Endothelial cell of umbilical vein (primary cell): ENCODE data around the gene ARPC3. TPM values are rescaled to one million over a fixed set of nuclear protein-coding genes. Genes with fewer than 3 reads are reported as not detected.

Experiments
- BruUV-seq: library from RNA; stranded (reverse); fragments of 400-500 nt; replicated peaks from 2 replicates; lab custom pipeline; 2021; lab: Mats Ljungman, UMichigan
- CTCF ChIA-PET: fragments of 300-600, 350-600 bp; sonication (Branson Sonifier 250); formaldehyde crosslinking; loops from one replicate; lab custom pipeline; 2021; ENCODE audit warnings: antibody characterized with exemption, inconsistent platforms; lab: Charles Lee
- POLR2A ChIA-PET: fragments of 300-600, 350-600 bp; sonication (Branson Sonifier 250); formaldehyde crosslinking; loops from one replicate; lab custom pipeline; 2021; ENCODE audit warnings: antibody characterized with exemption, inconsistent platforms; lab: Charles Lee
- DNase-seq: peaks from one replicate; pipeline ENCODE4 v3.0.0-alpha.2; 2011; ENCODE audit warnings: low read depth, low spot score
- FAIRE-seq: peaks from 2 replicates; lab custom pipeline; 2011; peaks lifted over from hg19 to GRCh38; lab: Jason Lieb, UNC
- H2AFZ ChIP-seq: 2 replicates; pipeline ENCODE4 v1.6.0; 2012; ENCODE audit warnings: low read depth, low read length, control low read depth, inconsistent platforms
- H3K27ac ChIP-seq: 2 replicates; pipeline ENCODE4 v1.5.1; 2011; ENCODE audit warnings: low read depth, mild to moderate bottlenecking, control low read depth, low read length, moderate library complexity; ENCODE audit not compliant: insufficient read depth
- H3K27me3 ChIP-seq, 2 experiments: 2 replicates each; pipeline versions ENCODE4 v1.6.0 to v1.6.1; 2011; ENCODE audit warnings: low read length in 2 of 2, mixed read lengths in 1 of 2; ENCODE audit not compliant: control insufficient read depth in 2 of 2, insufficient read depth in 2 of 2
- H3K36me3 ChIP-seq, 2 experiments: 2 replicates in 1 of 2; 3 replicates in 1 of 2; pipeline ENCODE4 v1.5.1; 2011; ENCODE audit warnings: low read length in 2 of 2, mild to moderate bottlenecking in 1 of 2, moderate library complexity in 1 of 2; ENCODE audit not compliant: control insufficient read depth in 2 of 2, insufficient read depth in 2 of 2; ENCODE audit errors: extremely low read depth in 1 of 2
- H3K4me1 ChIP-seq: 3 replicates; pipeline ENCODE4 v1.5.1; 2011; ENCODE audit warnings: mild to moderate bottlenecking, low read length; ENCODE audit not compliant: control insufficient read depth, insufficient read depth; ENCODE audit errors: extremely low read depth
- H3K4me2 ChIP-seq: 2 replicates; pipeline ENCODE4 v1.6.1; 2011; ENCODE audit warnings: low read length, control low read depth, mixed read lengths; ENCODE audit not compliant: insufficient read depth
- H3K4me3 ChIP-seq, 3 experiments: fragments of 200-600 bp in 1 of 3; sonication (generic), shearing (Covaris generic) in 1 of 3; replicated peaks in 1 of 3; 2 replicates each; pipeline ENCODE4 v1.5.1; 2011 to 2016; ENCODE audit warnings: control low read depth in 3 of 3, low read length in 3 of 3, mild to moderate bottlenecking in 2 of 3, inconsistent platforms in 1 of 3, low read depth in 1 of 3, moderate library complexity in 1 of 3; ENCODE audit not compliant: insufficient read depth in 1 of 3
- H3K79me2 ChIP-seq: 2 replicates; pipeline ENCODE4 v1.6.0; 2012; ENCODE audit warnings: low read length, inconsistent platforms; ENCODE audit not compliant: control insufficient read depth, insufficient read depth
- H3K9ac ChIP-seq: replicated peaks from 2 replicates; pipeline ENCODE3; 2011; ENCODE audit warnings: low read length, control low read depth; ENCODE audit not compliant: insufficient read depth; ENCODE audit errors: extremely low read depth
- H3K9me1 ChIP-seq: replicated peaks from 3 replicates; pipeline ENCODE4 v1.6.0; 2011; ENCODE audit warnings: mild to moderate bottlenecking, low read length; ENCODE audit not compliant: control insufficient read depth, insufficient read depth; ENCODE audit errors: extremely low read depth
- H3K9me3 ChIP-seq: replicated peaks from 2 replicates; pipeline ENCODE4 v1.5.1; 2012; ENCODE audit warnings: low read length, inconsistent platforms; ENCODE audit not compliant: control insufficient read depth, insufficient read depth
- H4K20me1 ChIP-seq: replicated peaks from 2 replicates; pipeline ENCODE3; 2011; ENCODE audit warnings: mild to moderate bottlenecking, low read length; ENCODE audit not compliant: control insufficient read depth, insufficient read depth; ENCODE audit errors: extremely low read depth
- CTCF ChIP-seq, 2 donors: IDR thresholded peaks; 1 replicate in 1 of 2; 2 replicates in 1 of 2; pipeline ENCODE4 v1.5.1; 2011; ENCODE audit warnings: low read length in 2 of 2, mild to moderate bottlenecking in 2 of 2, moderate library complexity in 2 of 2, control low read depth in 1 of 2, inconsistent platforms in 1 of 2, low read depth in 1 of 2; ENCODE audit not compliant: insufficient read depth in 1 of 2; ENCODE audit errors: extremely low read depth in 1 of 2
- POLR2A ChIP-seq: IDR thresholded peaks from 2 replicates; pipeline ENCODE4 v1.6.1; 2012; ENCODE audit warnings: low read depth, mild to moderate bottlenecking, control low read depth, low read length
- dilution Hi-C: fragments of 300-500 bp; cut with MboI; formaldehyde crosslinking; loops from one replicate; pipeline ENCODE4 v1.15.0; 2019; ENCODE audit warnings: low sequenced_read_pairs; ENCODE audit not compliant: extremely low pct_ligation_motif_present
- intact Hi-C: fragments of 100-400 bp; cut with micrococcal nuclease; formaldehyde crosslinking; loops from one replicate; pipeline ENCODE4 v1.10.0; 2022
- polyA plus RNA-seq, 4 experiments: library from polyadenylated mRNA; depleted of rRNA in 3 of 4; stranded (reverse) in 3 of 4; unstranded in 1 of 4; fragments of >200 nt; gene quantifications; 2 replicates each; pipeline versions ENCODE4 v1.2.1 to v1.2.3, GENCODE V29; 2011 to 2012; ENCODE audit warnings: missing spikeins in 1 of 4
- total RNA-seq: library from RNA; stranded (reverse); gene quantifications from 2 replicates; pipeline ENCODE4 v1.2.3, GENCODE V29; 2021

Gene ARPC3
- total and polyA plus RNA-seq, 2 donors (not counting 3 experiments of a cell fraction or from before 2014, with no cell fraction given), result 92.8 to 304 TPM

GRCh38 chr12:110403976-110404682 lies 46.0 kb downstream of the ARPC3 start:
- peaks cover 3% of the 10 kb centered on the region in 2 experiments for H3K36me3 ChIP-seq
- peak overlapping the region; percentile 49 to 84 (median 61) for H3K4me3 ChIP-seq
- dilution Hi-C loops (no loop called here), intact Hi-C loops (loop anchor here (1.0 to 2.0 kb wide), 2 partner anchors 27 to 123 kb away; partner anchors contain the start of gene ATP2A2)
- no peak for FAIRE-seq
- ChIA-PET POLR2A (interaction anchor here (0.6 kb wide), 1 partner anchor 11 kb away, joined by 7 read pairs; no protein-coding TSS in a partner anchor), CTCF (interaction anchor here (1.0 to 2.1 kb wide), 2 partner anchors 27 to 205 kb away, joined by 3 to 11 read pairs; no protein-coding TSS in a partner anchor)
- peak overlapping the region; percentile 99 for H3K4me2 ChIP-seq
- H3K4me1 ChIP-seq, result peaks cover 8% of the 10 kb centered on the region
- H3K79me2 ChIP-seq, result peaks cover 41% of the 10 kb centered on the region
- no peaks in the 10 kb centered on the region for H4K20me1 ChIP-seq
- no peaks in the 10 kb centered on the region for H3K9me3 ChIP-seq
- peak overlapping the region; percentile 97 for H3K27ac ChIP-seq
- BruUV-seq, result TSS peak; percentile 91
- H3K27me3 ChIP-seq, result no peaks in the 10 kb centered on the region
- H3K9me1 ChIP-seq, result no peaks in the 10 kb centered on the region
- DNase-seq, result peak; percentile 68
- peak overlapping the region; percentile 99 for H3K9ac ChIP-seq
- peak overlapping the region; percentile 100 for H2AFZ ChIP-seq
- TF ChIP-seq CTCF (IDR thresholded peaks at IDR 0.05; ENCODE audit: extremely low read depth in 1 of 2, insufficient read depth in 1 of 2, low read depth in 1 of 2, low read length in 2 of 2) (no peak), POLR2A (peak; percentile 11)
